T-cell (primary cell): ENCODE data around the gene TIPIN. TPM values are rescaled to one million over a fixed set of nuclear protein-coding genes. Genes with fewer than 3 reads are reported as not detected.
A peak's percentile ranks its signal among the peaks of the same experiment; 100 is the strongest.
"Not testable (repeated sequence)": the region's sequence is repeated elsewhere in the genome, so short reads cannot be mapped to it uniquely, and the experiment has no call there.

Source experiments
- ATAC-seq, 4 experiments: fragments of 200-7000 bp in 3 of 4; fragments of 150-1000 bp in 1 of 4; cut with Tn5 transposase; replicated peaks in 1 of 4; 1 replicate in 3 of 4; 2 replicates in 1 of 4; pipeline ENCODE4 v1.10.0; 2021; ENCODE audit warnings: moderate library complexity in 3 of 4, mild to moderate bottlenecking in 2 of 4, moderate number of reproducible peaks in 1 of 4
- CTCF ChIA-PET, 2 donors: fragments of 300-600 bp; sonication (Branson Sonifier 250); formaldehyde crosslinking; loops; one replicate each; lab custom pipeline; 2022; ENCODE audit warnings: antibody characterized with exemption in 2 of 2; lab: Charles Lee
- POLR2A ChIA-PET, 2 donors: fragments of 300-600 bp; sonication (Branson Sonifier 250); formaldehyde crosslinking; loops; one replicate each; lab custom pipeline; 2022; ENCODE audit warnings: antibody characterized with exemption in 2 of 2; lab: Charles Lee
- DNase-seq, 35 experiments: peaks; one replicate each; pipeline versions ENCODE4 v3.0.0 to v3.0.0-alpha.2; 2013 to 2023
- H3K27ac ChIP-seq: one replicate; pipeline ENCODE4 v1.5.1; 2013; ENCODE audit warnings: low read length
- H3K27me3 ChIP-seq, 2 experiments: replicated peaks in 1 of 2; 1 replicate in 1 of 2; 2 replicates in 1 of 2; pipeline versions ENCODE4 v1.6.1 to v1.7.0; 2013; ENCODE audit warnings: low read length in 1 of 2, mixed read lengths in 1 of 2; ENCODE audit not compliant: control insufficient read depth in 2 of 2, insufficient read depth in 2 of 2; ENCODE audit errors: extremely low read depth in 1 of 2
- H3K36me3 ChIP-seq, 2 donors: 1 replicate in 1 of 2; 2 replicates in 1 of 2; pipeline versions ENCODE4 v1.6.1 to v1.7.0; 2013; ENCODE audit warnings: low read length in 1 of 2; ENCODE audit not compliant: control insufficient read depth in 2 of 2, insufficient read depth in 1 of 2; ENCODE audit errors: extremely low read depth in 1 of 2
- H3K4me1 ChIP-seq, 2 experiments: 1 replicate in 1 of 2; 2 replicates in 1 of 2; pipeline versions ENCODE4 v1.6.1 to v1.7.0; 2013; ENCODE audit warnings: low read length in 2 of 2, mixed read lengths in 1 of 2; ENCODE audit not compliant: insufficient read depth in 2 of 2, control insufficient read depth in 1 of 2; ENCODE audit errors: extremely low read depth in 1 of 2
- H3K4me3 ChIP-seq, 2 donors: 1 replicate in 1 of 2; 2 replicates in 1 of 2; pipeline versions ENCODE4 v1.5.1 to v1.7.0; 2013; ENCODE audit warnings: mild to moderate bottlenecking in 2 of 2, low read length in 1 of 2, moderate library complexity in 1 of 2; ENCODE audit not compliant: control insufficient read depth in 1 of 2; ENCODE audit errors: extremely low read depth in 1 of 2
- H3K9me3 ChIP-seq: 2 replicates; pipeline ENCODE4 v1.7.0; 2013
- H3K27ac Mint-ChIP-seq, 2 donors: one replicate each; pipeline ENCODE4 v1.8.0; 2020 to 2021; ENCODE audit warnings: mild to moderate bottlenecking in 2 of 2, mixed read lengths in 2 of 2
- H3K27me3 Mint-ChIP-seq, 2 donors: one replicate each; pipeline ENCODE4 v1.8.0; 2021 to 2022; ENCODE audit warnings: mixed read lengths in 2 of 2
- H3K36me3 Mint-ChIP-seq: one replicate; pipeline ENCODE4 v1.8.0; 2021; ENCODE audit warnings: mixed read lengths
- H3K4me1 Mint-ChIP-seq, 3 donors: one replicate each; pipeline ENCODE4 v1.8.0; 2020 to 2022; ENCODE audit warnings: mixed read lengths in 3 of 3, mild to moderate bottlenecking in 1 of 3
- H3K4me3 Mint-ChIP-seq, 3 donors: one replicate each; pipeline ENCODE4 v1.8.0; 2020 to 2022; ENCODE audit warnings: mild to moderate bottlenecking in 3 of 3, mixed read lengths in 3 of 3, moderate library complexity in 3 of 3
- H3K9me3 Mint-ChIP-seq, 3 donors: one replicate each; pipeline ENCODE4 v1.8.0; 2020 to 2022; ENCODE audit warnings: mixed read lengths in 3 of 3
- WGBS: methylation state at CpG from one replicate; pipeline ENCODE4 v1.1.5; 2013; ENCODE audit warnings: missing lambda C conversion rate; ENCODE audit not compliant: insufficient coverage; 5-methylcytosine and 5-hydroxymethylcytosine counted together
- total RNA-seq, 35 experiments: library from RNA in 6 of 35; stranded (reverse) in 6 of 35; fragments of 120-200 nt in 1 of 35; gene quantifications; one replicate each; pipeline versions ENCODE4 v1.2.1 to v1.2.4 and lab custom pipeline; 2013 to 2026

The TIPIN gene
- total RNA-seq, 5 donors from 2014 or later (not counting 1 experiment from before 2014, with no cell fraction given): 3.6 to 8.4 (median 6.6) TPM

- Mint-ChIP-seq H3K9me3 (peaks cover 0 to 5% (median 0%) of the 10 kb centered on the region in 3 donors), H3K4me3 (peak overlapping the region in 1 of 3 donors; percentile 48), H3K4me1 (peaks cover 81 to 84% (median 82%) of the 10 kb centered on the region in 3 donors), H3K27me3 (no peaks in the 10 kb centered on the region), H3K36me3 (peaks cover 19% of the 10 kb centered on the region), H3K27ac (peak overlapping the region; percentile 76 to 87)
- ChIA-PET CTCF (no interaction called here), POLR2A (no interaction called here)
- DNase-seq (no peak), ATAC-seq (no peak)
- H3K27ac ChIP-seq: no peak overlapping the region
- H3K4me1 ChIP-seq: peaks cover 37 to 72% of the 10 kb centered on the region in 2 experiments
- H3K27me3 ChIP-seq: no peaks in the 10 kb centered on the region
- H3K36me3 ChIP-seq: peaks cover 0 to 6% of the 10 kb centered on the region in 2 donors
- H3K9me3 ChIP-seq: no peaks in the 10 kb centered on the region
- no CpG with 5 or more reads among the region's 1 CpG for WGBS
- no peak overlapping the region for H3K4me3 ChIP-seq
These were observed 38.0 kb upstream of the TIPIN start for GRCh38 chr15:66394472-66394871.

GRCh38 chr15:66393037-66393436 is 36.6 kb upstream of the TIPIN start:
- Mint-ChIP-seq H3K4me1 (peaks cover 85 to 93% (median 91%) of the 10 kb centered on the region in 3 donors), H3K36me3 (peaks cover 17% of the 10 kb centered on the region), H3K4me3 (peak overlapping the region in 1 of 3 donors; percentile 92), H3K27ac (peak overlapping the region; percentile 76 to 87)
- DNase-seq, H3K4me3 ChIP-seq, POLR2A ChIA-PET, H3K27me3 ChIP-seq, H3K27me3 Mint-ChIP-seq, CTCF ChIA-PET, H3K36me3 ChIP-seq, H3K9me3 Mint-ChIP-seq, ATAC-seq, H3K9me3 ChIP-seq: not testable (repeated sequence)
- WGBS: no CpG with 5 or more reads among the region's 1 CpG
- Histone ChIP-seq H3K27ac (peak overlapping the region; percentile 48), H3K4me1 (peaks cover 44 to 79% of the 10 kb centered on the region in 2 experiments)

GRCh38 chr15:66390678-66391077 is 34.2 kb upstream of the TIPIN start:
- H3K9me3 Mint-ChIP-seq: peaks cover 0 to 5% (median 0%) of the 10 kb centered on the region in 3 donors
- H3K4me1 ChIP-seq: peaks cover 47 to 80% of the 10 kb centered on the region in 2 experiments
- peak overlapping the region; percentile 94 to 97 for H3K27ac Mint-ChIP-seq
- DNase-seq (peak in 4 of 35 experiments; percentile 15 to 52 (median 35)), ATAC-seq (no peak)
- peaks cover 11% of the 10 kb centered on the region for H3K36me3 Mint-ChIP-seq
- no peaks in the 10 kb centered on the region for H3K27me3 Mint-ChIP-seq
- peak overlapping the region; percentile 66 for H3K27ac ChIP-seq
- peaks cover 81 to 89% (median 86%) of the 10 kb centered on the region in 3 donors for H3K4me1 Mint-ChIP-seq
- H3K36me3 ChIP-seq: peaks cover 0 to 3% of the 10 kb centered on the region in 2 donors
- POLR2A ChIA-PET: interaction anchor here in 1 of 2 donors (0.6 kb wide), 1 partner anchor 14 kb away, joined by 4 read pairs; no protein-coding TSS in a partner anchor
- H3K27me3 ChIP-seq: no peaks in the 10 kb centered on the region
- no peaks in the 10 kb centered on the region for H3K9me3 ChIP-seq
- CTCF ChIA-PET: no interaction called here
- H3K4me3 ChIP-seq: peak overlapping the region; percentile 0 to 17
- peak overlapping the region; percentile 35 to 92 (median 47) for H3K4me3 Mint-ChIP-seq
- no CpG with 5 or more reads among the region's 1 CpG for WGBS

GRCh38 chr15:66389859-66390381 is 33.4 kb upstream of the TIPIN start:
- no peak overlapping the region for H3K4me3 ChIP-seq
- DNase-seq (no peak), ATAC-seq (no peak)
- H3K27me3 Mint-ChIP-seq: no peaks in the 10 kb centered on the region
- peaks cover 13% of the 10 kb centered on the region for H3K36me3 Mint-ChIP-seq
- H3K36me3 ChIP-seq: peaks cover 0 to 3% of the 10 kb centered on the region in 2 donors
- H3K9me3 Mint-ChIP-seq: peaks cover 0 to 5% (median 0%) of the 10 kb centered on the region in 3 donors
- no peaks in the 10 kb centered on the region for H3K9me3 ChIP-seq
- POLR2A ChIA-PET: no interaction called here
- peaks cover 43 to 77% of the 10 kb centered on the region in 2 experiments for H3K4me1 ChIP-seq
- peak overlapping the region; percentile 66 for H3K27ac ChIP-seq
- CTCF ChIA-PET: interaction anchor here in 1 of 2 donors (0.7 kb wide), 1 partner anchor 36 kb away, joined by 6 read pairs; no protein-coding TSS in a partner anchor
- H3K27ac Mint-ChIP-seq: peak overlapping the region; percentile 94 to 97
- H3K4me3 Mint-ChIP-seq: peak overlapping the region; percentile 32 to 92 (median 87)
- peaks cover 77 to 87% (median 84%) of the 10 kb centered on the region in 3 donors for H3K4me1 Mint-ChIP-seq
- H3K27me3 ChIP-seq: no peaks in the 10 kb centered on the region

- Histone ChIP-seq H3K9me3 (no peaks in the 10 kb centered on the region), H3K4me3 (peak overlapping the region in 1 of 2 donors; percentile 27), H3K4me1 (peaks cover 36 to 71% of the 10 kb centered on the region in 2 experiments), H3K36me3 (peaks cover 0 to 3% of the 10 kb centered on the region in 2 donors), H3K27ac (peak overlapping the region; percentile 66), H3K27me3 (no peaks in the 10 kb centered on the region)
- H3K36me3 Mint-ChIP-seq: peaks cover 16% of the 10 kb centered on the region
- ATAC-seq (no peak), DNase-seq (peak in 4 of 35 experiments; percentile 8 to 18 (median 12))
- H3K4me1 Mint-ChIP-seq: peaks cover 72 to 83% (median 81%) of the 10 kb centered on the region in 3 donors
- peaks cover 0 to 5% (median 0%) of the 10 kb centered on the region in 3 donors for H3K9me3 Mint-ChIP-seq
- CTCF ChIA-PET: interaction anchor here in 1 of 2 donors (0.6 to 1.0 kb wide), 3 partner anchors 14 to 98 kb away, joined by 5 to 6 read pairs (median 5); no protein-coding TSS in a partner anchor
- WGBS: 100% methylated on average over 1 of the region's 14 CpGs
- H3K4me3 Mint-ChIP-seq: peak overlapping the region; percentile 87 to 93 (median 92)
- H3K27me3 Mint-ChIP-seq: no peaks in the 10 kb centered on the region
- POLR2A ChIA-PET: interaction anchor here (0.6 kb wide), 3 partner anchors 43 to 109 kb away, joined by 3 to 9 read pairs (median 3); partner anchors contain the start of gene SNAPC5 (in 1 of the 2)
- H3K27ac Mint-ChIP-seq: peak overlapping the region; percentile 94 to 97
These were observed 32.8 kb upstream of the TIPIN start for GRCh38 chr15:66389098-66389858.

- no peaks in the 10 kb centered on the region for H3K9me3 ChIP-seq
- peak overlapping the region in 1 of 2 donors; percentile 25 for H3K4me3 ChIP-seq
- H3K36me3 ChIP-seq: peaks cover 0 to 3% of the 10 kb centered on the region in 2 donors
- POLR2A ChIA-PET: no interaction called here
- CTCF ChIA-PET: interaction anchor here in 1 of 2 donors (1.0 to 2.8 kb wide), 5 partner anchors 15 to 117 kb away, joined by 4 to 40 read pairs (median 5); partner anchors contain the start of genes SNAPC5 and ZWILCH
- Mint-ChIP-seq H3K4me3 (peak overlapping the region; percentile 87 to 93 (median 92)), H3K9me3 (peaks cover 0 to under 1% (median 0%) of the 10 kb centered on the region in 3 donors), H3K36me3 (peaks cover 12% of the 10 kb centered on the region), H3K27me3 (no peaks in the 10 kb centered on the region), H3K4me1 (peaks cover 66 to 76% (median 74%) of the 10 kb centered on the region in 3 donors), H3K27ac (peak overlapping the region; percentile 60 to 94)
- peaks cover 33 to 65% of the 10 kb centered on the region in 2 experiments for H3K4me1 ChIP-seq
- DNase-seq (no peak), ATAC-seq (no peak)
- no CpG with 5 or more reads among the region's 5 CpGs for WGBS
- no peaks in the 10 kb centered on the region for H3K27me3 ChIP-seq
- H3K27ac ChIP-seq: no peak overlapping the region
These were observed 32.1 kb upstream of the TIPIN start for GRCh38 chr15:66388576-66388975.
